GM10266 (cell line): ENCODE measurements around the gene CRYZ.

Source experiments
- DNase-seq: peaks from one replicate; pipeline ENCODE4 v3.0.0; 2012; ENCODE audit errors: extremely low spot score
- TF ChIP-seq, protein P1 (sequence below): IDR thresholded peaks from 2 replicates; pipeline ENCODE4 v1.5.1; 2012; ENCODE audit warnings: mild to moderate bottlenecking, low read depth; ENCODE audit not compliant: control insufficient read depth, insufficient read depth; ENCODE audit errors: missing control alignments

Gene CRYZ

GRCh38 chr1:74717626-74718025 is 15.2 kb downstream of the CRYZ start:
- no peak for DNase-seq
- TF ChIP-seq, protein P1, sequence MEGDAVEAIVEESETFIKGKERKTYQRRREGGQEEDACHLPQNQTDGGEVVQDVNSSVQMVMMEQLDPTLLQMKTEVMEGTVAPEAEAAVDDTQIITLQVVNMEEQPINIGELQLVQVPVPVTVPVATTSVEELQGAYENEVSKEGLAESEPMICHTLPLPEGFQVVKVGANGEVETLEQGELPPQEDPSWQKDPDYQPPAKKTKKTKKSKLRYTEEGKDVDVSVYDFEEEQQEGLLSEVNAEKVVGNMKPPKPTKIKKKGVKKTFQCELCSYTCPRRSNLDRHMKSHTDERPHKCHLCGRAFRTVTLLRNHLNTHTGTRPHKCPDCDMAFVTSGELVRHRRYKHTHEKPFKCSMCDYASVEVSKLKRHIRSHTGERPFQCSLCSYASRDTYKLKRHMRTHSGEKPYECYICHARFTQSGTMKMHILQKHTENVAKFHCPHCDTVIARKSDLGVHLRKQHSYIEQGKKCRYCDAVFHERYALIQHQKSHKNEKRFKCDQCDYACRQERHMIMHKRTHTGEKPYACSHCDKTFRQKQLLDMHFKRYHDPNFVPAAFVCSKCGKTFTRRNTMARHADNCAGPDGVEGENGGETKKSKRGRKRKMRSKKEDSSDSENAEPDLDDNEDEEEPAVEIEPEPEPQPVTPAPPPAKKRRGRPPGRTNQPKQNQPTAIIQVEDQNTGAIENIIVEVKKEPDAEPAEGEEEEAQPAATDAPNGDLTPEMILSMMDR, result no peak

GRCh38 chr1:74716822-74717221 is 16.0 kb downstream of the CRYZ start:
- no peak for DNase-seq
- TF ChIP-seq, protein P1, result no peak

DNA sequence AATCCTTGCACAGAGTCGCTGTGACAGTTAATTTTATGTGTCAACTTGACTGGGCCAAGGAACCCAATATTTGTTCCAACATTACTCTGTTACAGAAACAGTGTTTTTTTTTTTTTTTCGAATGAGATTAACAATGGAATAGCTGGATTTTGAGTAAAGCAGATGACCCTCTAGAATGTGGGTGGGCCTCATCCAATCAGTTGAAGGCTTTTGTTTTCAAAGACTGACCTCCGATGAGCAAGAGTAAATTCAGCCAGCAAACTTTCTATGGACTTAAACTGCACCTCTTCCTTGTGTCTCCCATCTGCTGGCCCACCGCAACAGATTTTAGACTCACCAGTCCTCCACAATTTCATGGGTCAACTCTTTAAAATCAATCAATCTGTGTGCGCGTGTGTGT is 17.0 kb downstream of the CRYZ start:
- TF ChIP-seq, protein P1, result no peak
- no peak for DNase-seq

DNA sequence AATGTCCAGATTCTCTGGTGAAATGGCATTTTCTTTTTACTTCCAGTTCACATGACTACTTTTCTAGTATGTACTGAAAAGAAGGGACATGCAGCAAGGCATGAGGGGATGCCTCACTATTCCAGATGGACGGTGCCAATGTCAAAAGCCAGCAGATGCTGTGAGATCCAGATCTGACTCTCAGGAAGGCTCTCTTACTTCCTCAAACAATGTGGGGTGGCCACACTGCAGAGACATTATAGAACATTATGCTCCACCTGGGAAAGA is 17.7 kb downstream of the CRYZ start:
- TF ChIP-seq, protein P1, result no peak
- DNase-seq, result no peak

DNA sequence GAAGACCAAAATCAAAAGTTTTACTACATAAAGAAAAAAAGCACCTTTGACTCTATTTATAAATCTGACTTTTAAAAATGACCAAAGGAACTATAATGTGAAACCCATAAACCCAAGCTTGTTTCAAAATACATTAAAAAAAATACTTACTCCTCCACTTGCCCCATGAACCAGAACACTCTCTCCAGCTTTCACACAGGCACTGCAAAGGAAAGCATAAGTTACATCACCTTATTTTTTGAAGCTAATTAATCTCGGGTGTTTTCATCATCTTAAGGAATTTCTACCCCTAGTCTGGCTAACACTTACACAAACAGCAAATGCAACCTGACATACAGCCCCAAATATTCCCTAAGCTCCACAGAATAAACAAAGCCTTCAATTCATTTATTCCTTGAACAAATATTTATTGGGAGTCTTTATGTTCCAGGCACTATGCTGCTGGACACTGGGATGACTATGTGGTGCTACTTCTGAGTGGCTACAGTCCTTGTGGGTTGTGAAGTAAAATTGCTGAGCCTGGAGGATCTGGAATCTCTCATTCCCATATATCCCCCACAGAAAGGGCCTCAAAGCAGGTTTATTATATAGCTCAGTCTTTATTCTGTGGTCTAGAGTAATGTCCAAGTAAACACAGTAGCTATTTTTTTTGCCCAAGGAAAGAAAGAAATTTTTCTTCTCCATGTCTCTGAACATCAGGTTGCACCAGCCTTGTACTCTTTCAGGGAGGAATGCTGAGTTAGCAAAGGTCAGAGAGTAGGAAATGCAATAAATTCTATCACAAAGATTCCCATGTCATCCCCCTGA is 18.2 kb downstream of the CRYZ start:
- DNase-seq, result peak; percentile 33
- TF ChIP-seq, protein P1, result no peak

GRCh38 chr1:74713849-74714248 is 19.0 kb downstream of the CRYZ start:
- no peak for DNase-seq

GRCh38 chr1:74712881-74713280 is 20.0 kb downstream of the CRYZ start:
- no peak for DNase-seq

More at GRCh38 chr1:74713849-74714248, 19.0 kb downstream of the CRYZ start:
- TF ChIP-seq, protein P1, result no peak

More at GRCh38 chr1:74712881-74713280, 20.0 kb downstream of the CRYZ start:
- TF ChIP-seq, protein P1, result no peak
